ENCODE results near the gene HOTAIR. TPM values are rescaled to one million over a fixed set of nuclear protein-coding genes. Genes with fewer than 3 reads are reported as not detected.

Gene HOTAIR
- total RNA-seq, 1 experiment from 2014 or later: 8.4 TPM

GRCh38 chr12:54011665-54012532 is 37.1 kb upstream of the HOTAIR start:
- no peak for DNase-seq (ENCODE audit: low spot score)

- no peak for DNase-seq (ENCODE audit: low spot score)
Observed at GRCh38 chr12:54010972-54011664, 36.4 kb upstream of the HOTAIR start.

- DNase-seq (ENCODE audit: low spot score): no peak
Observed at GRCh38 chr12:54010053-54010971, 35.6 kb upstream of the HOTAIR start.

GRCh38 chr12:54009171-54010052 is 34.7 kb upstream of the HOTAIR start:
- no peak for DNase-seq (ENCODE audit: low spot score)

- no peak for DNase-seq (ENCODE audit: low spot score)
Observed at GRCh38 chr12:54008260-54008552, 33.5 kb upstream of the HOTAIR start.

- no peak for DNase-seq (ENCODE audit: low spot score)
Observed at GRCh38 chr12:54007538-54008259, 32.9 kb upstream of the HOTAIR start.

- no peak for DNase-seq (ENCODE audit: low spot score)
Observed at GRCh38 chr12:54006559-54007220, 31.9 kb upstream of the HOTAIR start.

- peak; percentile 62 for DNase-seq (ENCODE audit: low spot score)
Observed at GRCh38 chr12:54005853-54006558, 31.3 kb upstream of the HOTAIR start.

GRCh38 chr12:54005531-54005852 is 30.7 kb upstream of the HOTAIR start:
- no peak for DNase-seq (ENCODE audit: low spot score)

- DNase-seq (ENCODE audit: low spot score): no peak
Observed at GRCh38 chr12:54004841-54005530, 30.2 kb upstream of the HOTAIR start.

- no peak for DNase-seq (ENCODE audit: low spot score)
Observed at GRCh38 chr12:54004063-54004840, 29.5 kb upstream of the HOTAIR start.

GRCh38 chr12:54003625-54004024 is 28.9 kb upstream of the HOTAIR start:
- no peak for DNase-seq (ENCODE audit: low spot score)

GRCh38 chr12:54002915-54003389 is 28.2 kb upstream of the HOTAIR start:
- DNase-seq (ENCODE audit: low spot score): no peak

GRCh38 chr12:54002278-54002914 is 27.6 kb upstream of the HOTAIR start:
- no peak for DNase-seq (ENCODE audit: low spot score)

- no peak for DNase-seq (ENCODE audit: low spot score)
Observed at GRCh38 chr12:54001283-54002187, 26.8 kb upstream of the HOTAIR start.

Measured in A172 (cell line).